Body of pancreas (tissue), 4 donors: ENCODE results near the gene SLC13A4.

ENCODE experiments used
- CTCF ChIP-seq, 7 experiments: fragments of 450-650 bp in 4 of 7; fragments of 200-600 bp in 3 of 7; sonication (generic) in 3 of 7; IDR thresholded peaks; one replicate each; pipeline ENCODE4 v1.5.1; 2016 to 2019; ENCODE audit warnings: antibody characterized with exemption in 7 of 7
- POLR2A ChIP-seq, 3 donors: fragments of 450-650 bp; IDR thresholded peaks; one replicate each; pipeline ENCODE4 v1.6.1; 2016; ENCODE audit warnings: antibody characterized with exemption in 3 of 3, mild to moderate bottlenecking in 2 of 3

GRCh38 chr7:135715673-135716072 lies 12.3 kb downstream of the SLC13A4 start:
- TF ChIP-seq CTCF (IDR thresholded peaks at IDR 0.05): no peak
- TF ChIP-seq POLR2A (IDR thresholded peaks at IDR 0.05): no peak
